ENCODE measurements around the gene IL1RL1.
"Not testable (repeated sequence)": the region's sequence is repeated elsewhere in the genome, so short reads cannot be mapped to it uniquely, and the experiment has no call there.

IL1RL1 gene

GRCh38 chr2:102321941-102322719, 10.8 kb downstream of the IL1RL1 start:
- no peak overlapping the region for H3K4me3 ChIP-seq (ENCODE audit: low read depth, low read length)
- in situ Hi-C loops (cut with HindIII; ENCODE audit: low sequenced_read_pairs) = no loop called here
- TF ChIP-seq CTCF (IDR thresholded peaks at IDR 0.05; ENCODE audit: low read depth, low read length) = no peak
- DNase-seq (ENCODE audit: low read depth, low spot score) = no peak

DNA sequence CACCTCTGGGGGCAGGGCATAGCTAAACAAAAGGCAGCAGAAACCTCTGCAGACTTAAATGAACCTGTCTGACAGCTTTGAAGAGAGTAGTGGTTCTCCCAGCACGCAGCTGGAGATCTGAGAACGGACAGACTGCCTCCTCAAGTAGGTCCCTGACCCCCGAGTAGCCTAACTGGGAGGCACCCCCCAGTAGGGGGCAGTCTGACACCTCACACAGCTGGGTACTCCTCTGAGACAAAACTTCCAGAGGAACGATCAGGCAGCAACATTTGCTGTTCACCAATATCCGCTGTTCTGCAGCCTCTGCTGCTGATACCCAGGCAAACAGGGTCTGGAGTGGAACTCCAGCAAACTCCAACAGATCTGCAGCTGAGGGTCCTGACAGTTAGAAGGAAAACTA, 13.6 kb downstream of the IL1RL1 start:
- H3K4me3 ChIP-seq (ENCODE audit: low read depth, low read length); DNase-seq (ENCODE audit: low read depth, low spot score); in situ Hi-C loops (cut with HindIII; ENCODE audit: low sequenced_read_pairs): not testable (repeated sequence)

DNA sequence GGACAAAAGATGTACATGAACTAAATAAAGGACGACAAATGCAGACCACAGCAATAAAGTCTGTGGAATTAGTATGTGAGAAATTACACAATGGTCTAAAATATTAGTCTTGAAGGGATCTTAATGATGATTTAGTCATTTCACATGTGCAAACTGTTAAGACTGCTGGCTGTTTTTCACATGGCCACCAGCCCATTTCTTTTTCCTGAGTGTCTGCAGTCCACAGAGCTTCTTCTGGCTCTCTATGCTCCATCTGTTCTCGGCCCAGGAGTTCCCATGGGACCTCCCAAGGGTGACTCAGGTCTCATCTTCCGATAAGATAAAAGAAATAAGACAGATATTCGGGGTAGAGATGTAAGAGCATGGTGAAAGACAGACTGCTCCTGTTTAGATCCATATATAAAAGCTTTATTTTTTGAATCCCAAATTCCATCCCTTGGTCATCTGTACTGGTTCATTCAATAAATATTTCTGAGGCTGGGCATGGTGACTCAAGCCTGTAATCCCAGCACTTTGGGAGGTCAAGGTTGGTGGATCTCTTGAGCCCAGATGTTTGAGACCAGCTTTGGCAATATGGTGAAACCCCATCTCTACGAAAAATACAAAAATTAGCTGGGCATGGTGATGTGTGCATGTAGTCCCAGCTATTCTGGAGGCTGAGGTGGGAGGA, 20.1 kb downstream of the IL1RL1 start:
- DNase-seq (ENCODE audit: low read depth, low spot score) = no peak
- no peak for TF ChIP-seq CTCF (IDR thresholded peaks at IDR 0.05; ENCODE audit: low read depth, low read length)
- in situ Hi-C loops (cut with HindIII; ENCODE audit: low sequenced_read_pairs) = no loop called here
- H3K4me3 ChIP-seq (ENCODE audit: low read depth, low read length) = no peak overlapping the region

GRCh38 chr2:102334486-102334885, 23.1 kb downstream of the IL1RL1 start:
- TF ChIP-seq CTCF (IDR thresholded peaks at IDR 0.05; ENCODE audit: low read depth, low read length) = no peak
- H3K4me3 ChIP-seq (ENCODE audit: low read depth, low read length) = no peak overlapping the region
- in situ Hi-C loops (cut with HindIII; ENCODE audit: low sequenced_read_pairs) = no loop called here
- DNase-seq (ENCODE audit: low read depth, low spot score) = no peak

GRCh38 chr2:102335871-102336366, 24.6 kb downstream of the IL1RL1 start:
- in situ Hi-C loops (cut with HindIII; ENCODE audit: low sequenced_read_pairs) = no loop called here
- TF ChIP-seq CTCF (IDR thresholded peaks at IDR 0.05; ENCODE audit: low read depth, low read length) = no peak
- no peak overlapping the region for H3K4me3 ChIP-seq (ENCODE audit: low read depth, low read length)
- DNase-seq (ENCODE audit: low read depth, low spot score) = no peak

- in situ Hi-C loops (cut with HindIII; ENCODE audit: low sequenced_read_pairs) = no loop called here
- TF ChIP-seq CTCF (IDR thresholded peaks at IDR 0.05; ENCODE audit: low read depth, low read length) = no peak
- no peak overlapping the region for H3K4me3 ChIP-seq (ENCODE audit: low read depth, low read length)
- no peak for DNase-seq (ENCODE audit: low read depth, low spot score)
Measured at GRCh38 chr2:102336502-102336945, 25.2 kb downstream of the IL1RL1 start.

- TF ChIP-seq CTCF (IDR thresholded peaks at IDR 0.05; ENCODE audit: low read depth, low read length) = no peak
- no peak for DNase-seq (ENCODE audit: low read depth, low spot score)
- no peak overlapping the region for H3K4me3 ChIP-seq (ENCODE audit: low read depth, low read length)
- in situ Hi-C loops (cut with HindIII; ENCODE audit: low sequenced_read_pairs) = no loop called here
Measured at GRCh38 chr2:102337012-102337411, 25.6 kb downstream of the IL1RL1 start.
